Neural crest cell (in vitro differentiated cells): ENCODE data around the gene HES6. TPM values are rescaled to one million over a fixed set of nuclear protein-coding genes. Genes with fewer than 3 reads are reported as not detected.

Experiments
- DNase-seq: peaks from one replicate; pipeline ENCODE4 v3.0.0; 2021; ENCODE audit warnings: low read depth, mixed read lengths, low spot score
- H3K27ac Mint-ChIP-seq: one replicate; pipeline ENCODE4 v1.8.0; 2021; ENCODE audit warnings: mild to moderate bottlenecking, mixed read lengths; ENCODE audit not compliant: unreplicated experiment
- H3K27me3 Mint-ChIP-seq: 2 replicates; pipeline ENCODE4 v1.8.0; 2021; ENCODE audit warnings: low read depth, mild to moderate bottlenecking, mixed read lengths
- H3K36me3 Mint-ChIP-seq: 2 replicates; pipeline ENCODE4 v1.8.0; 2021; ENCODE audit warnings: low read depth, mild to moderate bottlenecking, mixed read lengths
- H3K4me1 Mint-ChIP-seq: 2 replicates; pipeline ENCODE4 v1.8.0; 2021; ENCODE audit warnings: mixed read lengths
- H3K4me3 Mint-ChIP-seq: one replicate; pipeline ENCODE4 v1.8.0; 2021; ENCODE audit warnings: mild to moderate bottlenecking, mixed read lengths
- H3K9me3 Mint-ChIP-seq: 2 replicates; pipeline ENCODE4 v1.8.0; 2021; ENCODE audit warnings: mixed read lengths
- total RNA-seq: library from RNA; stranded (reverse); gene quantifications from 2 replicates; pipeline ENCODE4 v1.2.1, GENCODE V29; 2021
- TF ChIP-seq, protein P1 (sequence below): fragments of 200-600 bp; sonication (generic); conservative IDR thresholded peaks from 2 replicates; pipeline ENCODE4 v1.5.0; 2021; ENCODE audit warnings: antibody characterized with exemption, mild to moderate bottlenecking

HES6 gene
- total RNA-seq, 1 donor from 2014 or later = 152 TPM

DNA sequence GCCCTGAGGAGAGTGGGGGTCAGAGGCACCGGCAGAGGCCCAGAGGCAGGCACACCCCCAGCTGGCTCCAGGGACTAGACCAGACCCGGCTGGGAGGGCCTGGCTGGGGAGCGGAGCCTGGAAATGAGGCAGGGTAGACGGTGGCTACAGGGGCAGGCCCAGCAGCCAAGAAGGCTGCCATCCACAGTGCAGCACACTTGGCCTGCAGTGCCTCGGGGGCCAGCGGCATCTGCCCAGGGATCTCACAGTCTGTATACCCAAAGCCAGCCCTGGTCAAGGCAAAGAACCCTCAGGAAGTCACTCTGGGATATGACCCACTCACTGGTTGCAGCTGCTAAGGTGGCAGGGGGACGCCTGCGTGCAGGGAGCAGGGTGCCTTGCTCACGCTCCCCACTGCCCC lies 30.8 kb upstream of the HES6 start:
- no peaks in the 10 kb centered on the region for H3K27me3 Mint-ChIP-seq
- H3K36me3 Mint-ChIP-seq = peaks cover 6% of the 10 kb centered on the region
- H3K9me3 Mint-ChIP-seq = no peaks in the 10 kb centered on the region
- no peak for DNase-seq
- no peak overlapping the region for H3K4me3 Mint-ChIP-seq
- TF ChIP-seq, protein P1, sequence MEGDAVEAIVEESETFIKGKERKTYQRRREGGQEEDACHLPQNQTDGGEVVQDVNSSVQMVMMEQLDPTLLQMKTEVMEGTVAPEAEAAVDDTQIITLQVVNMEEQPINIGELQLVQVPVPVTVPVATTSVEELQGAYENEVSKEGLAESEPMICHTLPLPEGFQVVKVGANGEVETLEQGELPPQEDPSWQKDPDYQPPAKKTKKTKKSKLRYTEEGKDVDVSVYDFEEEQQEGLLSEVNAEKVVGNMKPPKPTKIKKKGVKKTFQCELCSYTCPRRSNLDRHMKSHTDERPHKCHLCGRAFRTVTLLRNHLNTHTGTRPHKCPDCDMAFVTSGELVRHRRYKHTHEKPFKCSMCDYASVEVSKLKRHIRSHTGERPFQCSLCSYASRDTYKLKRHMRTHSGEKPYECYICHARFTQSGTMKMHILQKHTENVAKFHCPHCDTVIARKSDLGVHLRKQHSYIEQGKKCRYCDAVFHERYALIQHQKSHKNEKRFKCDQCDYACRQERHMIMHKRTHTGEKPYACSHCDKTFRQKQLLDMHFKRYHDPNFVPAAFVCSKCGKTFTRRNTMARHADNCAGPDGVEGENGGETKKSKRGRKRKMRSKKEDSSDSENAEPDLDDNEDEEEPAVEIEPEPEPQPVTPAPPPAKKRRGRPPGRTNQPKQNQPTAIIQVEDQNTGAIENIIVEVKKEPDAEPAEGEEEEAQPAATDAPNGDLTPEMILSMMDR = no peak
- no peaks in the 10 kb centered on the region for H3K4me1 Mint-ChIP-seq
- H3K27ac Mint-ChIP-seq = no peak overlapping the region

DNA sequence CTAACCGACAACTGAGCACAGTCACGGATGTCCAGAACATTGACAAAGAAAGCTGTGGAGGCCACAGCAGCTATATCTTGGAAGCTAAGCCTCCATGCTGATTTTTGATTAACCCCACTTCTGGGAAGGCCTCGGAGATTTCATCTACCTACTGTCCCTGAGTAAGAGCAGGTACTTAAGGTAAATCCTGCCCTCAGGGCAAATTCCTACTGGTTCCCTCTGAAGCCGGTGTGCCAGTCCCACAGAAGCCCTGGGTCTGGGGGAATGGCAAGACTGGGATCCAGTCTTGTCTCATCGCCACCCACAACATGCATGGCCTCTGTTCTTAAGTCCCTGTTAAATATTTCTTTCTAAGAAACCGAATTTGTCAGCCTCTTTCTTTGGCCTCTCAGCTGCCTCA lies 29.9 kb upstream of the HES6 start:
- TF ChIP-seq, protein P1 = no peak
- no peaks in the 10 kb centered on the region for H3K9me3 Mint-ChIP-seq
- H3K4me1 Mint-ChIP-seq = no peaks in the 10 kb centered on the region
- no peak overlapping the region for H3K4me3 Mint-ChIP-seq
- peaks cover 6% of the 10 kb centered on the region for H3K36me3 Mint-ChIP-seq
- no peak overlapping the region for H3K27ac Mint-ChIP-seq
- no peaks in the 10 kb centered on the region for H3K27me3 Mint-ChIP-seq
- no peak for DNase-seq

DNA sequence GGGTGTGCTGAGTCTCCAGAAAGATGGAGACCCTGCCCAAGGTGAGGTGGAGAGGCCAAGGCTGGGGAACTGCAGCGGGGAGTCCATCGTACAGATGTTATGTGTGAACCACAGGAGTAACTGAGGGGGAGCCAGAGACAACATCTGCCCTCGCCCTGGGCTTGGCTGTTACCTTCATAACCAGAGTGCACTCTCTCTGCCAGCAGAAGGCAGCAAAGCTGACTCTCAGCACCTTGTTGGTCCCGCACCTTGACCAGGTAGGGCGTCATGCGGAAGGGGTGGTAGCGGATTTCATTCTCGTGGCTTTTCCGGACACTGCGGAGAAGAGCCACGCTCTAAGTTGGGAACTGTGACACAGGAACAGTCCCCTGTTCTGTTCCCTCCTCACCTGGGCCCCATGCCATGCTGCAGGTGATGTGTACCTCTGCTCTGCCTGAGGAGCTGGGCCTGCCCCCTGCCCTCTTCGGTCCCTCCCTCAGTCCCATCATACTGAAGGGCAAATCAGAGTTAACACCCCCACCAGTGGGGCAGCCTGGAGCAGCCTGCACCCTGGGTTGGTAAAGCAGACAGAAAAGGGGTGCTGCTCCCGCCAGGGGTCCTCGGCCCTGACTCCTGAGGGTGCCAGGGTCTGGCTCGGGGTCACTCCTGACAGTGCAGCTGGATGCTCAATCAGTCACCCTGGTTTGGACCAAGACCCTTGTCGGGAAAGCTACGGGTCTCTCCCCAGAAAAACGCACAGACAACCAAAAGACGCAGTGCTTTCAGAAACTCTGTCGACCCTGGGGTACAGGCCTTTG lies 28.2 kb upstream of the HES6 start:
- Mint-ChIP-seq H3K27me3 (no peaks in the 10 kb centered on the region), H3K27ac (no peak overlapping the region)
- no peak for DNase-seq

DNA sequence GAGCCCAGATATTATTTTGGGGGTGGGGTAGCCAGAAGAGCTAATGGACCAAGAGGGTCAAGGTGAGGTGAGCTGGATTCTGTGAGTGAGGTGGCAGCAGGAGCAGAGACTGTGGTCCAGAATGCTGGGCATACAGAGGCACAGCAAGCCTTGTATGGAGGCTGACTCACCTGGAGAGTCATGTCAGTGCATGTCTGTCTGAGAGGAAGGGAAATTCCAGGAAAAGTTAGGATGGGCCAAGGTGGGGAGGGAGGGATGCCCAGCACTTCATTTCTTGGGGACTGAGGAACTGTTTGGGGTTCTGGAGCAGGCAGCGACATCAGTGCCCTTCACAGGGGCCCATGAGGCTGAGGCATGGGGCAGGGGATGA lies 27.5 kb upstream of the HES6 start:
- DNase-seq = no peak
- H3K36me3 Mint-ChIP-seq = peaks cover 2% of the 10 kb centered on the region
- no peaks in the 10 kb centered on the region for H3K9me3 Mint-ChIP-seq
- H3K4me1 Mint-ChIP-seq = peaks cover 11% of the 10 kb centered on the region
- no peak overlapping the region for H3K4me3 Mint-ChIP-seq
- TF ChIP-seq, protein P1 = no peak
- H3K27me3 Mint-ChIP-seq = no peaks in the 10 kb centered on the region
- no peak overlapping the region for H3K27ac Mint-ChIP-seq

More for the DNA sequence above, 28.2 kb upstream of the HES6 start:
- H3K9me3 Mint-ChIP-seq = no peaks in the 10 kb centered on the region
- H3K36me3 Mint-ChIP-seq = peaks cover 4% of the 10 kb centered on the region
- TF ChIP-seq, protein P1 = no peak
- peaks cover 7% of the 10 kb centered on the region for H3K4me1 Mint-ChIP-seq
- H3K4me3 Mint-ChIP-seq = no peak overlapping the region

DNA sequence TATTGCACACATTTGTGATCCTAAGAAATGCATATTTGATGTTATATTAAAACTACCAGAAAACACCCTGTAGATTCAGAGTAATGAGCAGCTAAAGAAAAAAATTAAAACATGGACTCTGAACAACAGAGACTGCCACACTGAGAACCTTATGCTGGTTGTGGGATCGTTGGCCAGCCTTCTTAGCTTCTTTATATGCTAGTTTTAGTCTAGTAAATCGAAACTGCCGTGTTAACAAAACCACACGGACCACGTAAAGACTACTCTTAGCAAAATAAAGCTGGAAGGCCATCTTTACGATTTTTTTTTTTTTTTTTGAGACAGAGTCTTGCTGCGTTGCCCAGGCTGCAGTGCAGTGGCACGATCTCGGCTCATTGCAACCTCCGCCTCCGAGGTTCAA lies 25.8 kb upstream of the HES6 start:
- Mint-ChIP-seq H3K27ac (no peak overlapping the region), H3K27me3 (no peaks in the 10 kb centered on the region), H3K9me3 (no peaks in the 10 kb centered on the region), H3K4me1 (peaks cover 16% of the 10 kb centered on the region), H3K4me3 (no peak overlapping the region), H3K36me3 (no peaks in the 10 kb centered on the region)
- DNase-seq = no peak
- TF ChIP-seq, protein P1 = no peak
